Lower leg skin (tissue), 3 donors: ENCODE results near the gene FOXP4.

Experiments used
- CTCF ChIP-seq, 3 donors: fragments of 450-650 bp; IDR thresholded peaks; one replicate each; pipeline ENCODE4 v1.5.1; 2016; ENCODE audit warnings: antibody characterized with exemption in 3 of 3, mild to moderate bottlenecking in 3 of 3, moderate library complexity in 2 of 3
- POLR2A ChIP-seq, 2 donors: fragments of 450-650 bp; IDR thresholded peaks; one replicate each; pipeline ENCODE4 v1.6.1; 2016 to 2017; ENCODE audit warnings: antibody characterized with exemption in 2 of 2, mild to moderate bottlenecking in 1 of 2, moderate library complexity in 1 of 2

GRCh38 chr6:41589636-41590622 is 43.7 kb downstream of the FOXP4 start:
- TF ChIP-seq POLR2A (IDR thresholded peaks at IDR 0.05) (no peak), CTCF (IDR thresholded peaks at IDR 0.05) (no peak)
